ENCODE measurements around the gene GZMM.

GRCh38 chr19:558770-559439 is 15.1 kb downstream of the GZMM start:
- TF ChIP-seq GATA2 (IDR thresholded peaks at IDR 0.05; ENCODE audit: low read depth, low read length) (no peak), GATA3 (IDR thresholded peaks at IDR 0.05; ENCODE audit: low read depth, low read length) (no peak)
